Lung microvascular endothelial cell (primary cell): ENCODE results near the gene TEKT2. TPM values are rescaled to one million over a fixed set of nuclear protein-coding genes. Genes with fewer than 3 reads are reported as not detected.

Experiments used
- DNase-seq, 2 donors: peaks; one replicate each; pipeline versions ENCODE4 v3.0.0 to v3.0.0-alpha.2; 2010; ENCODE audit warnings: low read depth in 2 of 2
- total RNA-seq: library from RNA; depleted of rRNA; stranded (reverse); fragments of >200 nt; gene quantifications from 2 replicates; pipeline ENCODE4 v1.2.1, GENCODE V29; 2014

The TEKT2 gene
- total RNA-seq, result 0.20 and 0.22 TPM in 2 replicates

GRCh38 chr1:36083635-36084496, at the start of gene TEKT2:
TSS of gene TEKT2 (plus strand) at chr1:36084094. CDS start at chr1:36084922, 828 bp downstream.
- peak in 1 of 2 donors; percentile 80 for DNase-seq

DNA sequence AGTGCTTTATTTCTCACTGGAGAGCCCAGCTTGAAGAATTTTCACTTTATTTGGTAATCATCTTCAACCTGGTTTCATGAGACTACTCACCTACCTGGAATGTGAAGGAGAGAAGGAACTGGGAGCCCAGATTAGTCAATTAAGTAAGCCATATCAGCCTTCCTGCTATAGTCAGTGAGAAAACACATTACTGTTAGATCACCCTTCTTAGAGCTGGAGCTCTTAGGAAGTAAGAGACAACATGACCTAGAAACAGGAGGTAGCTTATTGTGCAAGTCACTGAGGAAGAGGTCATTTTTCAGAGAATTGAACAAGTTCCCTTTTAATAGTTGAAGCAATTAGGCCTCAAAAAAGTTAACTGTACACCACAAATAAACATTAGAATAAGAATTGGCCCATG, 49.2 kb upstream of the TEKT2 start:
- peak in 1 of 2 donors; percentile 31 for DNase-seq

GRCh38 chr1:36035154-36035553, 48.7 kb upstream of the TEKT2 start:
- no peak for DNase-seq

- no peak for DNase-seq
Measured at GRCh38 chr1:36040238-36040637, 43.7 kb upstream of the TEKT2 start.

DNA sequence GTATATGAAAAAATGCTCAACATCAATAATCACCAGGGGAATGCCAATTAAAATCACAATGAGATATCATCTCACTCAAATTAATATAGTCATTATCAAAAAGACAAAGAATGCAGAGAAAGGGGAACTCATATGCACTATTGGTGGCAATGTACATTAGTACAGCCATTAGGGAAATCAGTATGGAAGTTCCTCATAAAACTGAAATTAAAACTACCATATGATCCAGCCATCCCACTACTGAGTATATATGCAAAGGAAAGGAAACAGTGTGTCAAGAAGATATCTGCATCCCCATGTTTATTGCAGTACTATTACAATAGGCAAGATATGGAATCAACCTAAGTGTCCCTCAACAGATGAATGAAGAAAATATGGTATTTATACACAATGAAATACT, 32.1 kb upstream of the TEKT2 start:
- no peak for DNase-seq

DNA sequence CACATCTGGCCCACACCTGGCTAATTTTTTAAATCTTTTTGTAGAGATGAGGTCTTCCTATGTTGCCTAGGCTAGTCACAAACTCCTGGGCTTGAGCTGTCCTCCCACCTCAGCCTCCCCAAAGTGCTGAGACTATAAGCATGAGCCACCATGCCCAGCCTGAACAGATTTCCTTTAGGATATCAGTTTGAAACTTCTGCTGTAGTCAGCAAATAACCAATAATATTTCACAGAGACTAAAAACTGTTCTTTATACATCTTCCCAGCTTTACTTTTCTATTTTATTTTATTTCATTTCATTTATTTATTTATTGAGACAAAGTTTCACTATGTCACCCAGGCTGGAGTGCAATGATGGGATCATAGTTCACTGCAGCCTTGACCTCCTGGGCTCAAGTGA, 29.9 kb upstream of the TEKT2 start:
- DNase-seq, result no peak

- no peak for DNase-seq
Measured at GRCh38 chr1:36055706-36056105, 28.2 kb upstream of the TEKT2 start.

- DNase-seq, result no peak
Measured at GRCh38 chr1:36062315-36062714, 21.6 kb upstream of the TEKT2 start.

- DNase-seq, result no peak
Measured at GRCh38 chr1:36067871-36068270, 16.0 kb upstream of the TEKT2 start.

GRCh38 chr1:36068866-36069265, 15.0 kb upstream of the TEKT2 start:
- DNase-seq, result no peak

DNA sequence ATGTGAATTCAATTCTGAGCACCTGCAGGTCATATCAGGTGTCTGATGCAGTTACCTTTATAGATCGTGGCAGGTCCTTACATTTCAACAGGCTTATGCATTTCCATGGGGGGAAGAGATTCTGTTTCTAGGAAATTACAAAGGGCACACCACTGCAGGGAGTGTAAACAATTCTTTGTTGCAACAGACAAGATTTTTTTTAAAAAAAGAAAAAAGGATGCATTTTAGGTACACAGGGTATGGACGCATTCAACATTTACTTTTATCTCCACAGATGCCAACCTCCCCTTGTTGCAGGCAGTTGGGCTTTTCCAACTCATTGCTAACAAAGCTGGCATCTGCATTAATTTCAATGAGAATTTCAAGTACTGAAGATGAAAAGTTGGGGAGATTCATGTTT, 13.5 kb upstream of the TEKT2 start:
- no peak for DNase-seq

DNA sequence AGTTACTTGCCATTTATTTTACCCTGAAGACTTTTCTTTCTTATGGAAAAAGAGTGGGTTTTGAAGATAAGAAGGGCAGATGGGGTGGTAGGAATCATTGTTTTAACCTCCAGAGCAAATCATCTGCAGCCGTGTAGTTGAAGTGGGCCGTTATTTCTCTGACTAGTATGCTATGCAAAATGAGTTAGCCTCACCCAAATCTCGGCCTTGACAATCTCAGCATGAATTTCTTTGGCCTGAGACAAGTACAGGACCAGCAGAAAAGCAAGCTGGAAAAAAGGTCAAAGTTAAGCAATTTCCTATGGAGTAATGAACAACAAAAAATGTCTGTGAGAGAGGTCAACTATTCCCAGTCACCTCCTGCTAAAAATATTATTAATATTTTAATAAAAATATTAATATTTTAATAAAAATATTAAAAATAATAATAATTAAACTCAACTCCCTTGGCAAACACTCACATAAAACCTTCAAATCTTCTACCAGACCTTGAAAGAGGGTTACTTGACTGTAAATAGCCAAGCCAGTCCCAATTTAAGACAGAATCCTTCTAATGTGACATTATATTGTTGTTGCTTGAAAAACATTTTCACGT, 6.8 kb upstream of the TEKT2 start:
- peak in 1 of 2 donors; percentile 20 for DNase-seq

DNA sequence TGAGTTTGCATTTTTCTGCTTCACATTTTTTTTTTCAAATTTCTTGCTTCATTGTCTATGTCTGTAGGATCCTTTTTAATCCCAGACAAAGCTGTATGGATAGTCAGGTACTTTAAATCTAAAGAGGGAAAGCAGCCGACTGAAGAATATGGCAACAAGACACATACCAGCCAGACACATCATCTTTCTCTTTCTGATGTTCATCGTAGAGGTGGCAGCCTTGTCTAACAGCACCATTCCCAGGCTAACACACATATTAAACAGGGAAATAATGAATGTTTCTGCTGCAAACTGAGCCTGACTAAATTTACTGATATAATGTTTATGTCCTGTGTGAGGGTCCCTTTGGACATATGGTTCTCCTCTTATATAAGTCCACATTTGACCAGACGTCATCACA, 3.7 kb upstream of the TEKT2 start:
- DNase-seq, result no peak

DNA sequence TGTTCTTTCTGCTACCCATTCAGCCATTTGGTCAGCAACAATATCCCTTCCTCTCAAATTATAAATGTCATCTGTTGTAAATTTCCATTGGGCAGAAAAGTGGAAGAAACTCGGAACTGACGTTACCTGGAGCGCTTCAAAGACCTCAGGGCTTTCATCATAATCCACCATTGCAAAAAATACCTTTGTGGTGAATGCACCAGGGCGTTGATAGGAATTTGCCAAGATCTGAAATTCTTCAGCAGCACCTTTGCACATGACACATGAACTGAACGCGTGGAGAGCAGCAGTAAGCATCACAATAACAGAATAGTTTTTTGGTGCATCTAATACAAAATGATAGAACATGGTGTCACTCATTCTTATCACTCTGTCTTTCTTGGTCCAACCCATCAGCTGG, 3.1 kb upstream of the TEKT2 start:
- DNase-seq, result no peak

DNA sequence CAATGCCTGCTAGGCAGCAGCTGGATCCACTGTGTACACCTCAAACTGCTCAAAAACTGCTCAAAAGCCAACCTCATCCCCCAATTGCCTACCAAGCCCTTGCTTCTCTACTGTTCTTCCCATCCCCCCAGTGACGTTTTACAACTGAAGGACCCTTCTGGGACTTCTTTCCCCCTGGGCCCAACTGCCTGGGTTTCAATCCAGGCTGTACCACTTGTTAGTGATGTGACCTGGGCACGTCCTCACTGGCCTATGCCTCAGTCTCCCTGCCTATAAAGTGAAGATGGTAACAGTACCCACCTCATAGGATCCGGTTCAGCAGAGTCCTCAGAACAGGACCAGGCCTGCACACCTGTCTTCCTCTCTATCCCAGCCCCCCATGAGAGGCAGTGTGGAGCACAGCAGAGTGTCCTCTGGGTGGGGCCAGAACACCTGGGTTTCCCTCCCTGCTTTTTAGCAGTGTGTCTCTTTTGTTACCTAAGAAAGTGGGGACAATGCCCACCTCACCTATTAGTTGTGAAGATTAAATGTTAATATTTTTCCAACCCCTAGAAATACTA, 1.9 kb upstream of the TEKT2 start:
- DNase-seq, result no peak

GRCh38 chr1:36083219-36083618, 675 bp upstream of the TEKT2 start:
- DNase-seq, result no peak

- DNase-seq, result peak in 1 of 2 donors; percentile 52
Measured at GRCh38 chr1:36084497-36085115, 712 bp downstream of the TEKT2 start.

DNA sequence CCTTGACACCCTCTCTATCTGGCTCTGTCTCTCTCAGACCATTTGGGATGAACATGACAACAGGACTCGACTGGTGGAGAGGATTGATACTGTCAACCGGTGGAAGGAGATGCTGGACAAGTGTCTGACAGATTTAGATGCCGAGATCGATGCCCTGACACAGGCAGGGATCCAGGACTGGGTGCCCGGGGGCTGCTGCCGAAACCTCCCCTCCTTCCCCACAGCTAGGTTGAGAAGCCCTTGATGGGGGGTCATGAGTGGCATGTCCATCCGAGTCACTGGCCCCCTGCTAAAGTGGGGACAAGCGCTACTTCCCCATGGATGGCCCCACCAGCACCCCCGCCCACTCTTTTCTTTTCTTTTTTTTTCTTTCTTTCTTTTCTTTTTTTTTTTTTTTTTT, 1.2 kb downstream of the TEKT2 start:
- DNase-seq, result no peak

DNA sequence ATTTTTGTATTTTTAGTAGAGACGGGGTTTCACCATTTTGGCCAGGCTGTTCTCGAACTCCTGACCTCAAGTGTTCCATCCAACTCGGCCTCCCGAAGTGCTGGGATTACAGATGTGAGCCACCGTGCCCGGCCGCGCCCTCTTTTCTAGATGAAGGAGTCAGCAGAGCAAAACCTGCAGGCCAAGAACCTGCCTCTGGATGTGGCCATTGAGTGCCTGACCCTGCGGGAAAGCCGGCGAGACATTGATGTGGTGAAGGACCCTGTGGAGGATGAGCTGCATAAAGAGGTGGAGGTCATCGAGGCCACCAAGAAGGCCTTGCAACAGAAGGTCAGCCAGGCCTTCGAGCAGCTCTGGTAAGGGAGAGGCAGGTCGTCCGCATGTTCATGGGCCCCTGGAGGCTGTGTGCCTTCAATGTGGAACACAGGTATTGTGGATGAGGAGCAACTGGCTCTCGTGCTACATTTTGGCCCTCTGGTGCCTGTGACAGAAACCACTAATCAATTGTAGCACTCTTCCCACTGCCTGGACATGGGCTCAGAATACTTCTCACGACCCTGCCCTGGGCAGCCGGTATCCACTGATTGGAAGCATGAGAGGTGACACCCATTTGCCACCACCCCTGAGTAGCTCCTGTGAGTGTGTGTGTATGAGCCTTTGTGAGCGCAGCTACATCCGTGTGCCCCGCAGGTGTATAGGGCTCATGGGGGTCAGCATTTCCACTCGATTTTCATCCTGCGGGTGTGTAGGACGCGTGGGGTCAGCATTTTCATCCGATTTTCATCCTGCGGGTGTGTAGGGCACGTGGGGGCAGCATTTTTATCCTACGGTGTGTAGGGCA, 2.0 kb downstream of the TEKT2 start:
- DNase-seq, result no peak

DNA sequence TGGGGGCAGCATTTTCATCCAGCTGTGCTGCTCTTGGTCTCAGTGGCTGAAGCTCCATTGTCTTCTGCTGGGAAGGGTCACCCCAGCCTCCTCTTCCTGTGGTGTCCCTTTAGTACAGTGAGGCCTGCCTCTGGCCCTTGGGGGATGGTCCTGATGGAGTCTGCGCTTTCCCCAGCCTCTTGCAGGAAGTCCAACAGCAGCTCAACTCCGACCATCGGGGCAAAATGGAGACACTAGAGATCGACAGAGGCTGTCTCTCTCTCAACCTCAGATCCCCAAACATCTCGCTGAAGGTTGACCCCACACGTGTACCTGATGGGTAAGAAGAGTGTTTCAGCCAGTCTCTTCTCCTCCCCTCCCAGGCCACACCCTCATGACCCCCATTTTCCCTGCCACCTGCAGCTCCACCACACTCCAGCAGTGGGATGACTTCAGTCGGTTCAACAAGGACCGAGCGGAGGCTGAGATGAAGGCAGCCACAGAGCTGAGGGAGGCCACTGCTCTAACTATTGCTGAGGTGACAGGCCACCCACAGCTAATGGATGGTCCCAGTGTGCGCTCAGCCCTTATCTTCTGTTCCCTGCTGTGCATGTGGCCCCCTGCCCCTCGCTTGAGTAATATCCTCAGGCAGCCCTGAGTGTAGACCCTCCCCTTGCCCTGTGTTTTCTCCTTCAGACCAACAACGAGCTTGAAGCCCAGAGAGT, 2.8 kb downstream of the TEKT2 start:
- DNase-seq, result no peak
